ENCODE results near the gene ELMO1.

Gene ELMO1

GRCh38 chr7:36896418-36896817 is 552.2 kb downstream of the ELMO1 start:
- Histone ChIP-seq H3K79me2 (no peaks in the 10 kb centered on the region), H3K4me2 (ENCODE audit: low read length) (no peak overlapping the region), H3K36me3 (ENCODE audit: control insufficient read depth, insufficient read depth, low read length) (no peaks in the 10 kb centered on the region), H3K27ac (no peak overlapping the region), H3K9me3 (ENCODE audit: control insufficient read depth, low read length) (no peaks in the 10 kb centered on the region), H2AFZ (no peak overlapping the region), H3K4me1 (no peaks in the 10 kb centered on the region), H3K9ac (no peak overlapping the region), H3K27me3 (ENCODE audit: control insufficient read depth, insufficient read depth, low read length) (no peaks in the 10 kb centered on the region), H3K4me3 (ENCODE audit: low read depth, low read length) (no peak overlapping the region)
- TF ChIP-seq CTCF (IDR thresholded peaks at IDR 0.05), result no peak

- H3K36me3 ChIP-seq (ENCODE audit: control insufficient read depth, insufficient read depth, low read length), result no peaks in the 10 kb centered on the region
- H3K9ac ChIP-seq, result no peak overlapping the region
- no peaks in the 10 kb centered on the region for H3K79me2 ChIP-seq
- no peaks in the 10 kb centered on the region for H3K4me1 ChIP-seq
- TF ChIP-seq CTCF (IDR thresholded peaks at IDR 0.05), result no peak
- no peak overlapping the region for H2AFZ ChIP-seq
- no peak overlapping the region for H3K4me3 ChIP-seq (ENCODE audit: low read depth, low read length)
- H3K27me3 ChIP-seq (ENCODE audit: control insufficient read depth, insufficient read depth, low read length), result no peaks in the 10 kb centered on the region
- H3K27ac ChIP-seq, result no peak overlapping the region
- H3K4me2 ChIP-seq (ENCODE audit: low read length), result no peak overlapping the region
- no peaks in the 10 kb centered on the region for H3K9me3 ChIP-seq (ENCODE audit: control insufficient read depth, low read length)
Observed at GRCh38 chr7:36895192-36895591, 553.5 kb downstream of the ELMO1 start.

- H2AFZ ChIP-seq, result no peak overlapping the region
- H3K27ac ChIP-seq, result no peak overlapping the region
- H3K79me2 ChIP-seq, result no peaks in the 10 kb centered on the region
- no peak overlapping the region for H3K4me2 ChIP-seq (ENCODE audit: low read length)
- no peak for TF ChIP-seq CTCF (IDR thresholded peaks at IDR 0.05)
- no peak overlapping the region for H3K4me3 ChIP-seq (ENCODE audit: low read depth, low read length)
- no peaks in the 10 kb centered on the region for H3K4me1 ChIP-seq
- H3K36me3 ChIP-seq (ENCODE audit: control insufficient read depth, insufficient read depth, low read length), result no peaks in the 10 kb centered on the region
- no peak overlapping the region for H3K9ac ChIP-seq
- no peaks in the 10 kb centered on the region for H3K9me3 ChIP-seq (ENCODE audit: control insufficient read depth, low read length)
- no peaks in the 10 kb centered on the region for H3K27me3 ChIP-seq (ENCODE audit: control insufficient read depth, insufficient read depth, low read length)
Observed at GRCh38 chr7:36894190-36894589, 554.5 kb downstream of the ELMO1 start.

GRCh38 chr7:36889182-36889581 is 559.5 kb downstream of the ELMO1 start:
- no peak overlapping the region for H3K9ac ChIP-seq

More at GRCh38 chr7:36889182-36889581, 559.5 kb downstream of the ELMO1 start:
- H3K9me3 ChIP-seq (ENCODE audit: control insufficient read depth, low read length), result no peaks in the 10 kb centered on the region
- no peak overlapping the region for H3K4me2 ChIP-seq (ENCODE audit: low read length)
- H3K4me1 ChIP-seq, result no peaks in the 10 kb centered on the region
- H2AFZ ChIP-seq, result no peak overlapping the region
- no peak overlapping the region for H3K4me3 ChIP-seq (ENCODE audit: low read depth, low read length)
- H3K27ac ChIP-seq, result no peak overlapping the region
- H3K79me2 ChIP-seq, result no peaks in the 10 kb centered on the region
- no peaks in the 10 kb centered on the region for H3K27me3 ChIP-seq (ENCODE audit: control insufficient read depth, insufficient read depth, low read length)
- H3K36me3 ChIP-seq (ENCODE audit: control insufficient read depth, insufficient read depth, low read length), result no peaks in the 10 kb centered on the region
- no peak for TF ChIP-seq CTCF (IDR thresholded peaks at IDR 0.05)
